ENCODE data around the gene SCP2.

- TF ChIP-seq CTCF (IDR thresholded peaks at IDR 0.05) (no peak), POLR2A (IDR thresholded peaks at IDR 0.05) (no peak)
These were observed 17.5 kb downstream of the SCP2 start for GRCh38 chr1:52944566-52944965.
